Type B pancreatic cell (in vitro differentiated cells): ENCODE data around the gene DTHD1. TPM values are rescaled to one million over a fixed set of nuclear protein-coding genes. Genes with fewer than 3 reads are reported as not detected.

Experiments used
- DNase-seq: peaks from one replicate; pipeline ENCODE4 v3.0.0; 2021; ENCODE audit warnings: mixed read lengths; ENCODE audit not compliant: unreplicated experiment; ENCODE audit errors: extremely low spot score
- H3K27ac Mint-ChIP-seq: 2 replicates; pipeline ENCODE4 v1.8.0; 2021; ENCODE audit warnings: mild to moderate bottlenecking, mixed read lengths
- H3K27me3 Mint-ChIP-seq: 2 replicates; pipeline ENCODE4 v1.8.0; 2021; ENCODE audit warnings: mixed read lengths
- H3K36me3 Mint-ChIP-seq: 2 replicates; pipeline ENCODE4 v1.8.0; 2021; ENCODE audit warnings: mixed read lengths
- H3K4me1 Mint-ChIP-seq: one replicate; pipeline ENCODE4 v1.8.0; 2021; ENCODE audit warnings: mixed read lengths; ENCODE audit not compliant: unreplicated experiment
- H3K4me3 Mint-ChIP-seq: 2 replicates; pipeline ENCODE4 v1.8.0; 2021; ENCODE audit warnings: mild to moderate bottlenecking, mixed read lengths
- H3K9me3 Mint-ChIP-seq: 2 replicates; pipeline ENCODE4 v1.8.0; 2021; ENCODE audit warnings: mixed read lengths
- total RNA-seq: library from RNA; stranded (reverse); gene quantifications from 2 replicates; pipeline ENCODE4 v1.2.1, GENCODE V29; 2021; ENCODE audit warnings: low replicate concordance
- TF ChIP-seq, protein P1 (sequence below): fragments of 200-600 bp; sonication (generic); conservative IDR thresholded peaks from 2 replicates; pipeline ENCODE4 v1.5.0; 2021; ENCODE audit warnings: antibody characterized with exemption, mild to moderate bottlenecking

DTHD1 gene
- total RNA-seq, 1 donor from 2014 or later, result 0.14 TPM

DNA sequence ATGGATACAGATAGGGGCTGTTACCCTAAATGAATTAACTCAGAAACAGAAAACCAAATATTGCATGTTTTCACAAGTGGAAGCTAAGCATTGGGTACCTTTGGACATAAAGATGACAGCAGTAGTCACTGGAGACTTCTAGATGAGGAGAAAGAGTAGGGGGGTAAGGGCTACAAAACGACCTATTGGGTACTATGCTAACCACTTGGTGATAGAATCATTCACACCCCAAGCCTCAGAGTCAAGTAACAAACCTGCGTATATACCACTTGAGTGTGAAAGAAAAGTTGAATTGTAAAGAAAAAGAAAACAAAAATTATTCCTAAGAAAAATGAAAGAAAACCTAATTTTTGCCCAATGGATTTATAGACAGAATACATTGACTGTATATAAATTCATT, 29.4 kb upstream of the DTHD1 start:
- H3K27me3 Mint-ChIP-seq, result peaks cover 3% of the 10 kb centered on the region
- DNase-seq, result no peak
- H3K36me3 Mint-ChIP-seq, result no peaks in the 10 kb centered on the region
- no peak overlapping the region for H3K4me3 Mint-ChIP-seq
- H3K4me1 Mint-ChIP-seq, result peaks cover 7% of the 10 kb centered on the region
- TF ChIP-seq, protein P1, sequence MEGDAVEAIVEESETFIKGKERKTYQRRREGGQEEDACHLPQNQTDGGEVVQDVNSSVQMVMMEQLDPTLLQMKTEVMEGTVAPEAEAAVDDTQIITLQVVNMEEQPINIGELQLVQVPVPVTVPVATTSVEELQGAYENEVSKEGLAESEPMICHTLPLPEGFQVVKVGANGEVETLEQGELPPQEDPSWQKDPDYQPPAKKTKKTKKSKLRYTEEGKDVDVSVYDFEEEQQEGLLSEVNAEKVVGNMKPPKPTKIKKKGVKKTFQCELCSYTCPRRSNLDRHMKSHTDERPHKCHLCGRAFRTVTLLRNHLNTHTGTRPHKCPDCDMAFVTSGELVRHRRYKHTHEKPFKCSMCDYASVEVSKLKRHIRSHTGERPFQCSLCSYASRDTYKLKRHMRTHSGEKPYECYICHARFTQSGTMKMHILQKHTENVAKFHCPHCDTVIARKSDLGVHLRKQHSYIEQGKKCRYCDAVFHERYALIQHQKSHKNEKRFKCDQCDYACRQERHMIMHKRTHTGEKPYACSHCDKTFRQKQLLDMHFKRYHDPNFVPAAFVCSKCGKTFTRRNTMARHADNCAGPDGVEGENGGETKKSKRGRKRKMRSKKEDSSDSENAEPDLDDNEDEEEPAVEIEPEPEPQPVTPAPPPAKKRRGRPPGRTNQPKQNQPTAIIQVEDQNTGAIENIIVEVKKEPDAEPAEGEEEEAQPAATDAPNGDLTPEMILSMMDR, result no peak
- H3K9me3 Mint-ChIP-seq, result no peaks in the 10 kb centered on the region
- no peak overlapping the region for H3K27ac Mint-ChIP-seq

DNA sequence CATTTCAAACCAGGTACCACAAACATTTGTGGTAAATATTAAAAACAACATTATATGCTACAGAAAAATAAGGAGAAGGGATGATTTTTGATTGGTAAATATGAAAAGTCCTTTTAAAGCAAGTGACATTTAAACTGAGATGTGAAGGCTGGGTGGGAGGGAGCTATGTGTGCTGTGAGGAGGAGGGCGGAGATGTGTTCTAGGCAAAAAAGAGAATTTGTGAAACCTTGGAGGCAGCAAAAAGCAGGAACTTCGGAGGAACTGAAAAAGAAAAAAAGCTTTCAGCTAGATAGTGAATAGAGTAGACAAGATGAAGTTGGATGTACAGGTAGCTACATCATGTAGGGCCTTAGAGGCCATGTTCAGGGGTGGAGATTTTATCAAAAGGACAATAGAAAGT, 27.0 kb upstream of the DTHD1 start:
- Mint-ChIP-seq H3K9me3 (no peaks in the 10 kb centered on the region), H3K27me3 (no peaks in the 10 kb centered on the region), H3K4me3 (no peak overlapping the region), H3K4me1 (peaks cover 7% of the 10 kb centered on the region), H3K27ac (no peak overlapping the region), H3K36me3 (no peaks in the 10 kb centered on the region)
- DNase-seq, result no peak
- TF ChIP-seq, protein P1, result no peak

DNA sequence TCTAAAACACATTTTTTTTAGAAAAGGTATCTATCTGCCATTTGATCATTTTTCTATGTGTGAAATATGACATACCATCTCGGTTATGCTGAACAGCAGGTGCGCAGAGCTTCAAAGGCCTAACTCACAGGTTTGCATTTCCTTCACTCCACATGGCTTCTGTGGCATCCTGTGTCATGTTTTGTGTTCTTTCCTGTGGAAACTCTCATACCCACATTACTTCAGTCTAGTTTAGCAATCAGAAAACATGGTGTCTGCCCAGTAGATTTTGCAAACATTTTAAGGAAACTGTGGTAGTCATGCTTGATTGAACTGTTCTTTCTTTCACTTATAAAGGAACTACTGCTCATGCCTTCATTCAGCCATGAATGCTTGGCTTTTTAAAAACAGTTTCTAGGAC, 25.8 kb upstream of the DTHD1 start:
- Mint-ChIP-seq H3K4me1 (peaks cover 7% of the 10 kb centered on the region), H3K4me3 (no peak overlapping the region), H3K27me3 (no peaks in the 10 kb centered on the region), H3K36me3 (no peaks in the 10 kb centered on the region), H3K9me3 (no peaks in the 10 kb centered on the region), H3K27ac (no peak overlapping the region)
- TF ChIP-seq, protein P1, result no peak
- no peak for DNase-seq

DNA sequence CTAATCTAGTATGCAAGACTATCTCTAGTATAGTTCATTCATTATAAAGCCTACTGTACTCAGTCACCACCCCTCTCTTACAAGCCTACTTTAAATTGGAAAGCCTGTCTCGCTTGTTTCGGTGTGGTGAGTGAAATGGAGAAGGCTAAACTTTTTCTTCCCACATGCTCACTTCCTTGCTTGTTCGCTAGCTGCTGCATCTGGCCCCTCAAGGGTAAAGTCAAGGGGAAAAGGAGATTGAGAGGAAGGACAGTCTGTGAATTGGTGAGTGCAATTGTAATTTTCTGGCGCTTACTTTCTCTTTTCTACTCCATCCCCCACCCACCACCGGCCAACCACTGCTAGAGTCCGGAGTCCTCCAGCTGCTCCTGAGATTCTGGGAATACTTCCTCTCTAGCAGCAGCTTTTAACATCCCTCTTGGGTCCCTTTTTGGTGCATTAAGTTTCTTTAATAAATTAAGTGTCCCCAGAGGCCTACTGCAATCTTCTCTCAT, 25.0 kb upstream of the DTHD1 start:
- no peak overlapping the region for H3K4me3 Mint-ChIP-seq
- no peak overlapping the region for H3K27ac Mint-ChIP-seq
- peaks cover 7% of the 10 kb centered on the region for H3K4me1 Mint-ChIP-seq
- DNase-seq, result no peak
- H3K36me3 Mint-ChIP-seq, result no peaks in the 10 kb centered on the region
- TF ChIP-seq, protein P1, result no peak
- H3K27me3 Mint-ChIP-seq, result no peaks in the 10 kb centered on the region
- no peaks in the 10 kb centered on the region for H3K9me3 Mint-ChIP-seq

DNA sequence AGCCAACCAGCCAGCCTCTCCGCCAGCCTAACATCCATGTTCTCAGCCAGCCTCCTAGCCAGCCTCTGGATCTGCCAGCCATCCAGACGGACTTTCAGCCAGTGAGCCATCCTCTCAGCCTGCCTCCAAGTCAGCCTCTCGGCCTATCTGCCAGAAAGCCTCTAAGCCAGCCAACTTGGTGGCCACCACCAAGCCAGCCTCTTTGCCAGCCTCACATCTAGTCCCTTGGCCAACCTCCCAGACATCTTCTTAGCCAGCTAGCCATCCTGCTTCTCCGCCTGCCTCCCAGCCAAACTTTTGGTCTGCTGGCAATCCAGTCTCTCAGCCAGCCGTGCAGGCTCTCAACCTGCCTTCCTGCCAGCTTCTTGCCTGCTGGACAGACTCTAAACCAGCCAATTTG, 20.7 kb upstream of the DTHD1 start:
- no peaks in the 10 kb centered on the region for H3K27me3 Mint-ChIP-seq
- H3K9me3 Mint-ChIP-seq, result no peaks in the 10 kb centered on the region
- H3K4me1 Mint-ChIP-seq, result peaks cover 7% of the 10 kb centered on the region
- TF ChIP-seq, protein P1, result no peak
- no peak for DNase-seq
- H3K36me3 Mint-ChIP-seq, result no peaks in the 10 kb centered on the region
- no peak overlapping the region for H3K27ac Mint-ChIP-seq
- no peak overlapping the region for H3K4me3 Mint-ChIP-seq
